Kidney epithelial cell (primary cell): Measurements from ENCODE around the gene MKRN1. TPM values are rescaled to one million over a fixed set of nuclear protein-coding genes. Genes with fewer than 3 reads are reported as not detected.

Source experiments
- DNase-seq: peaks from one replicate; pipeline ENCODE4 v3.0.0-alpha.2; 2010; ENCODE audit warnings: low read depth
- H3K27me3 ChIP-seq: 2 replicates; pipeline ENCODE4 v1.6.0; 2011; ENCODE audit warnings: low read length; ENCODE audit not compliant: control insufficient read depth, insufficient read depth
- H3K36me3 ChIP-seq: 2 replicates; pipeline ENCODE4 v1.5.1; 2011; ENCODE audit warnings: low read length; ENCODE audit not compliant: control insufficient read depth, insufficient read depth
- H3K4me3 ChIP-seq: 2 replicates; pipeline ENCODE4 v1.5.1; 2011; ENCODE audit warnings: low read depth, mild to moderate bottlenecking, control low read depth, low read length
- total RNA-seq: library from RNA; depleted of rRNA; stranded (reverse); fragments of >200 nt; gene quantifications from 2 replicates; pipeline ENCODE4 v1.2.3, GENCODE V29; 2015
- TF ChIP-seq, protein P1 (sequence below): IDR thresholded peaks from 2 replicates; pipeline ENCODE4 v1.5.1; 2011; ENCODE audit warnings: mild to moderate bottlenecking, moderate library complexity, low read length, control low read depth, inconsistent platforms; ENCODE audit not compliant: insufficient read depth, poor library complexity, severe bottlenecking

MKRN1 gene
- total RNA-seq, 1 donor from 2014 or later = 58.3 TPM

DNA sequence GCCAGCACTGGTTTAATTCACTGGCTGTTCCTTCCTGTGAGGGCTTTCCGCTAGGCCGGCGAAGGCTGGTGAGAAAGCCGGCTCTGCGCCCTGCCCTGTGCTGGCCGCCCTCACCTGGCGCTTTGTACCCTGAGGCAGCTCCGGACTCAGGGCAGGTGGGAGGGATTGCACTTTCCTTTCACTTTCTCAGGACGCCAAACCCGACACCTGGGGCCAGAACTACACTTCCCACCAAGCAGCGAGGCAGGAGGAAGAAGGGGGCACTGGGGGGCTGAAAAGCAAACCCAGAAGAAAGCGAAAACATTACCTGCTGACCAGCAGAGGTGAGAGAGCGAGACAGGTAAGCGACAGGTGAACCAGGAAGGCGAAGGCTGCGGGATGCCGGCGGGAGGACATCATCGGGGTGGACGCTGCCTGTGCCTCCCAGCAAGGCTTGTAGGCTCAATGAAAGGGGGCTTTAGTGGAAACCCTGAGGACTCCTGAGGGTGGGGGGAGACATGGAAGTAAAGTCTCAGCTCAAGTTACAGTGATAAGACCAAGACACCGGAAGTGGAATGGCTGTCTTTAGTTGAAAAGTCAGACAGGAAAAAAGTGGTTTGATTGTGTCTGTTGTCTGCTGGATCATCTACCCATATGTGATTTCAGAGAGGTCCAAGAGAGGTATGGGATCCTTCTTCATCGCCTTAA lies 75.3 kb downstream of the MKRN1 start, which contains the start of gene RAB19:
TSS of gene RAB19 (plus strand) at position 181 of the 687 bp plus-strand sequence. CDS start 3,589 bp downstream, outside the sequence.
- Histone ChIP-seq H3K4me3 (peak within 1 kb of the TSS; percentile 40), H3K36me3 (no peaks in the 10 kb centered on the region), H3K27me3 (no peaks in the 10 kb centered on the region)
- DNase-seq = no peak
- TF ChIP-seq, protein P1, sequence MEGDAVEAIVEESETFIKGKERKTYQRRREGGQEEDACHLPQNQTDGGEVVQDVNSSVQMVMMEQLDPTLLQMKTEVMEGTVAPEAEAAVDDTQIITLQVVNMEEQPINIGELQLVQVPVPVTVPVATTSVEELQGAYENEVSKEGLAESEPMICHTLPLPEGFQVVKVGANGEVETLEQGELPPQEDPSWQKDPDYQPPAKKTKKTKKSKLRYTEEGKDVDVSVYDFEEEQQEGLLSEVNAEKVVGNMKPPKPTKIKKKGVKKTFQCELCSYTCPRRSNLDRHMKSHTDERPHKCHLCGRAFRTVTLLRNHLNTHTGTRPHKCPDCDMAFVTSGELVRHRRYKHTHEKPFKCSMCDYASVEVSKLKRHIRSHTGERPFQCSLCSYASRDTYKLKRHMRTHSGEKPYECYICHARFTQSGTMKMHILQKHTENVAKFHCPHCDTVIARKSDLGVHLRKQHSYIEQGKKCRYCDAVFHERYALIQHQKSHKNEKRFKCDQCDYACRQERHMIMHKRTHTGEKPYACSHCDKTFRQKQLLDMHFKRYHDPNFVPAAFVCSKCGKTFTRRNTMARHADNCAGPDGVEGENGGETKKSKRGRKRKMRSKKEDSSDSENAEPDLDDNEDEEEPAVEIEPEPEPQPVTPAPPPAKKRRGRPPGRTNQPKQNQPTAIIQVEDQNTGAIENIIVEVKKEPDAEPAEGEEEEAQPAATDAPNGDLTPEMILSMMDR = no peak

Other genes with a start within 250 kb of the MKRN1 start
- 34.7 and 36.8 TPM in 2 replicates for gene SLC37A3, start 81.0 kb downstream of the MKRN1 start, total RNA-seq
- gene RAB19, start 75.4 kb downstream of the MKRN1 start, total RNA-seq = 6.4 and 10.2 TPM in 2 replicates
- gene DENND2A, start 161.3 kb upstream of the MKRN1 start, total RNA-seq = 11.2 and 14.8 TPM in 2 replicates
- gene ADCK2, start 193.4 kb upstream of the MKRN1 start, total RNA-seq = 40.3 and 40.9 TPM in 2 replicates
- gene NDUFB2, start 217.2 kb upstream of the MKRN1 start, total RNA-seq = 213 and 221 TPM in 2 replicates